ENCODE measurements around the gene FBXL19. TPM values are rescaled to one million over a fixed set of nuclear protein-coding genes. Genes with fewer than 3 reads are reported as not detected.

FBXL19 gene
- total RNA-seq, 2 donors from 2014 or later, result 24.9 to 25.7 TPM

DNA sequence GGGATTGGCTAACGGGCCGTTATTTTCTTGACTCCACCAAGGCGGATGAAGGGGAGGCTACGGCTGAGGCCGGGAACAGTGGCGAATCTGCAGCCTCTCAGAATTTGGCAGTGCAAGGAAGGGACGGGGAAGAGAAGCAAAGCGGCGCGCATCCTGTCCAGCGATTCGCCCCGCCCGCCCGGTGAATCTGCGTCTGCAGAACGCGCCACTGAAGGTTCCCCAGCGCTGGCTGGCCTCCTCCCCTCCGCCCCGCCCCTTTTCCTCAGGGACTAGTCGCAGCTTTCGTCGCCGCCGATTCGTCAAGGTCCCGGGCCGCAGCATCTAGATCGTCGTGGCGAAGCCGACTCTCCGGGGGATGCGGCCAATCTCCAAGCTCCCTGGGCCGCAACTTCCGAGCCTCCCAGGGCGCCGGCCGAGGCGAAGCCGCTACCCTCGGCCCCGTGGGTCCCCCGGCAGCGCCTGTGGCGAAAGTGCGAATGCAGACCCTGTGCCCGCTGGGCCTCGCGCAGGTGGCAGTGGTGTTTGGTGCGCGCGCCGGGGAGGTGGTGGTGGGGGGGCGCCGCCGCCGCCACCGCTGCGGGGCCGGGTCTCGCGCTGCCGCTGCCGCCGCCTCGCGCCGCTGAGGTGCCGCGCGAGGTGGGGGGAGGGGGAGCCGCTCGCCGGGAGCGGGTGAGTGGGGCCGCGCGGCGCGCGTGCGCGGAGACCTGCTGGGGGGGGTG is 34.2 kb downstream of the FBXL19 start, which contains the start of gene SETD1A:
TSS of gene SETD1A (plus strand) at position 299 of the 719 bp plus-strand sequence. CDS start 978 bp downstream, outside the sequence.
- peak; percentile 89 for ATAC-seq (replicated peaks in 1 of 2)

DNA sequence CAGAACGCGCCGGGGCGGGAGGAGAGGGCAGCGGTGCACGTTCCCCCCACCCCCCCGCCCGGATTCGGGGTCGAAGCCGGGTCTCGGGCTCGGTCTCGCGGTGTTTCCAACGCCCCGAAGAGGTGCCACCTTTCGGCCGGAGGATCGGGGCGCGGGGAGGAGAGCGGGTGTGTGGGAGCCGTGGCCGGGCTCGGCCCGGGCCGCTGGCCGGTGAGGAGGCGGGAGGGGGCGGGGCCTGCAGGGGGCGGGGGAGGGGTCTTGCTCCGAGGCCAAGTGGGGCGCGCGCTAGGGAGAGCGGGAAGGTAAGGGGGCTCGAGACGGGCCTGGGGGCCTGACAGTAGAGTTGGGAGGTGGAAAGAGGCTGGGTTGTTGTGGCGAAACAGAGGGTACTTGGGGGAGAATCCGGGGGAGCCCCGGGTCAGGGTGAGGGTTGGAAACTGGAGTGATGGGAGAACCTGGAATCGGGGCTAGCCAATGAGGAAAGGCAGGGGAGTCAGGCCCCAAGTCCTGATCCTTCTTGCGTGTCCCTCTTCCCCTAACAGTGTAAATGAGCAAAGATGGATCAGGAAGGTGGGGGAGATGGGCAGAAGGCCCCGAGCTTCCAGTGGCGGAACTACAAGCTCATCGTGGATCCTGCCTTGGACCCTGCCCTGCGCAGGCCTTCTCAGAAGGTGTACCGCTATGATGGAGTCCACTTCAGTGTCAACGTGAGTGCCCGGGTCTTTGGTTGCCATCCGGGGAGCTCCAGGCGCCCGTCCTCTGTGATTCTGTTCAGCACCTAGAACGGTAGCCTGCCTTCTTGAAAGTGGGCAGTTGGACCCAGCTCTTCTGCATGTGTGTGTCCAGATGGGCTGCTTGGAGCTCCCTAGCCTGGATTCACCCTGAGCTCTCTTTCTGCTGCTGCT is 35.1 kb downstream of the FBXL19 start:
- ATAC-seq (replicated peaks in 1 of 2), result peak; percentile 20 to 22
- H3K27ac Mint-ChIP-seq, result peak overlapping the region; percentile 93
- peaks cover 11 to 34% of the 10 kb centered on the region in 2 donors for H3K36me3 Mint-ChIP-seq (ENCODE audit: insufficient read depth in 2 of 2)
- H3K27me3 Mint-ChIP-seq (ENCODE audit: low read depth), result no peaks in the 10 kb centered on the region
- peak; percentile 63 to 67 for DNase-seq
- peak overlapping the region; percentile 98 for H3K4me3 Mint-ChIP-seq
- no peaks in the 10 kb centered on the region for H3K9me3 Mint-ChIP-seq
- peaks cover 43% of the 10 kb centered on the region for H3K4me1 Mint-ChIP-seq (ENCODE audit: low read depth)

More for the DNA sequence above, 34.2 kb downstream of the FBXL19 start, which contains the start of gene SETD1A:
- H3K27ac Mint-ChIP-seq, result peak within 1 kb of the TSS; percentile 99
- H3K27me3 Mint-ChIP-seq (ENCODE audit: low read depth), result no peaks in the 10 kb centered on the region
- H3K36me3 Mint-ChIP-seq (ENCODE audit: insufficient read depth in 2 of 2), result peaks cover 6 to 28% of the 10 kb centered on the region in 2 donors
- H3K4me1 Mint-ChIP-seq (ENCODE audit: low read depth), result peaks cover 38% of the 10 kb centered on the region
- H3K4me3 Mint-ChIP-seq, result peak within 1 kb of the TSS; percentile 98
- H3K9me3 Mint-ChIP-seq, result no peaks in the 10 kb centered on the region
- peak; percentile 97 to 98 for DNase-seq

DNA sequence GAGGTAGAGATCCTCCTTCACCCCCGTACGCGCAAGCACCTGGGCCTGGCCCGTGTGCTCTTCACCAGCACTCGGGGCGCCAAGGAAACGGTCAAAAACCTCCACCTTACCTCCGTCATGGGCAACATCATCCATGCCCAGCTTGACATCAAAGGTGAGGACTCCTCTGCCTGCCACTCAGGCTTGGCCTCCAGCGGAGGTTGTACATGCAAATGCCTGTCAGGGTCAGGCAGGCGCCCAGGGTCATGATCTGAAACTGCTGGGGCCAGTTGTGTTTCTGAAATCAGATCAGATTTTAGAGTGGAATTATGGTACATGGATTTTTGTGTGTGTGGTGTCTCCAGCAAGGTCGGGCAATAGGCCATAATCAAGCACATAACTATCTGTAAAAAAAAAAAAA is 38.0 kb downstream of the FBXL19 start:
- Mint-ChIP-seq H3K4me1 (ENCODE audit: low read depth) (peaks cover 32% of the 10 kb centered on the region), H3K4me3 (no peak overlapping the region), H3K36me3 (ENCODE audit: insufficient read depth in 2 of 2) (peaks cover 14 to 45% of the 10 kb centered on the region in 2 donors), H3K27me3 (ENCODE audit: low read depth) (no peaks in the 10 kb centered on the region), H3K27ac (no peak overlapping the region), H3K9me3 (no peaks in the 10 kb centered on the region)
- ATAC-seq (replicated peaks in 1 of 2) (no peak), DNase-seq (no peak)

DNA sequence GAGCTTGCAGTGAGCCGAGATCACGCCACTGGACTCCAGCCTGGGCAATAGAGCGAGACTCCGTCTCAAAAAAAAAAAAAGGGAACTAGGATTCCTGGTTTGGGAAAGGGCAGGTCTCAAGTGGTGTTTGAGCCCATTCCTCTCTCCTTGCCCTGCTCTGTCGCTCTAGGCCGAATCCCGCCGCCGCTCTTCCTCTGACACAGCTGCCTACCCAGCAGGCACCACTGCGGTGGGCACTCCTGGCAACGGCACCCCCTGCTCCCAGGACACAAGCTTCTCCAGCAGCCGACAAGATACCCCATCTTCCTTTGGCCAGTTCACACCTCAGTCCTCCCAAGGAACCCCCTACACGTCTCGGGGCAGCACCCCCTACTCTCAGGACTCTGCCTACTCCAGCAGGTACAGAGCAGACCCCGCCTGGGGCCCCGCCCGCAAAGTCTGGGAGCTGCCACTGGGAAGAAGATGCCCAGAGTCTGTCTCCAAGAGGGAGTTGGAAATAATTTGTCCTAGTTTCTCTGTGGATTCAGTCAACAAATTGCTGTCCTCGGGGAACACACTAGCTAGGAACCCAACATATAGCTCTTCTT is 40.6 kb downstream of the FBXL19 start:
- Mint-ChIP-seq H3K9me3 (no peaks in the 10 kb centered on the region), H3K4me3 (no peak overlapping the region), H3K36me3 (ENCODE audit: insufficient read depth in 2 of 2) (peaks cover 16 to 53% of the 10 kb centered on the region in 2 donors), H3K27me3 (ENCODE audit: low read depth) (no peaks in the 10 kb centered on the region), H3K27ac (no peak overlapping the region), H3K4me1 (ENCODE audit: low read depth) (peaks cover 20% of the 10 kb centered on the region)
- DNase-seq (no peak), ATAC-seq (replicated peaks in 1 of 2) (no peak)

DNA sequence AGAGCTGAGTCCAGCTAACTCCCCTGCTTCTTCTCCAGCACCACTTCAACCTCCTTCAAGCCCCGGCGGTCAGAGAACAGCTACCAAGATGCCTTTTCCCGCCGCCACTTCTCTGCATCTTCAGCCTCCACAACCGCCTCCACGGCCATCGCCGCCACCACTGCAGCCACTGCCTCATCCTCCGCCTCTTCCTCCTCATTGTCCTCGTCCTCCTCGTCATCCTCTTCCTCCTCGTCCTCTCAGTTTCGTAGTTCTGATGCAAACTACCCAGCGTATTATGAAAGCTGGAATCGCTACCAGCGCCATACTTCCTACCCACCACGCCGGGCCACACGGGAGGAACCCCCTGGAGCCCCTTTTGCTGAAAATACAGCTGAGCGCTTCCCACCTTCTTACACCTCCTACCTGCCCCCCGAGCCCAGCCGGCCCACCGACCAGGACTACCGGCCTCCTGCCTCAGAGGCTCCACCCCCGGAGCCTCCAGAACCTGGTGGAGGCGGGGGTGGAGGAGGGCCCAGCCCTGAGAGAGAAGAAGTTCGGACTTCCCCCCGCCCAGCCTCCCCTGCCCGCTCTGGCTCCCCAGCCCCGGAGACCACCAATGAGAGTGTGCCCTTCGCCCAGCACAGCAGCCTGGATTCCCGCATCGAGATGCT is 41.3 kb downstream of the FBXL19 start:
- Mint-ChIP-seq H3K36me3 (ENCODE audit: insufficient read depth in 2 of 2) (peaks cover 18 to 48% of the 10 kb centered on the region in 2 donors), H3K27ac (no peak overlapping the region), H3K9me3 (no peaks in the 10 kb centered on the region), H3K27me3 (ENCODE audit: low read depth) (no peaks in the 10 kb centered on the region), H3K4me1 (ENCODE audit: low read depth) (peaks cover 13% of the 10 kb centered on the region), H3K4me3 (no peak overlapping the region)
- DNase-seq (no peak), ATAC-seq (replicated peaks in 1 of 2) (no peak)

DNA sequence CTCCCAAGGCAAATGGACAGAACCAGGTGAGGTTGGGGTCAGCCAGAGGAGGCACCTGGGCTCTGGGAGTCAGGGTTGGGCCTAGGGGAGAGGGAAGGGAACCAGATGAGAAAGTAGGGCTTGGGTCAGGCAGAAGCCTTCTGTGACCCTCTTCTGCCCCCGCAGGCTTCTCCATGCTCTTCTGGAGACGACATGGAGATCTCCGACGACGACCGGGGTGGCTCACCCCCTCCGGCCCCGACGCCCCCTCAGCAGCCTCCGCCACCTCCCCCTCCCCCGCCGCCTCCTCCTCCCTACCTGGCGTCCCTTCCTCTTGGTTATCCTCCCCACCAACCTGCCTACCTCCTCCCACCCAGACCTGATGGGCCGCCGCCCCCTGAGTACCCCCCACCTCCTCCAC is 42.1 kb downstream of the FBXL19 start:
- Mint-ChIP-seq H3K27ac (no peak overlapping the region), H3K4me1 (ENCODE audit: low read depth) (peaks cover 6% of the 10 kb centered on the region), H3K27me3 (ENCODE audit: low read depth) (no peaks in the 10 kb centered on the region), H3K4me3 (no peak overlapping the region), H3K36me3 (ENCODE audit: insufficient read depth in 2 of 2) (peaks cover 13 to 43% of the 10 kb centered on the region in 2 donors), H3K9me3 (no peaks in the 10 kb centered on the region)
- ATAC-seq (replicated peaks in 1 of 2) (no peak), DNase-seq (no peak)

DNA sequence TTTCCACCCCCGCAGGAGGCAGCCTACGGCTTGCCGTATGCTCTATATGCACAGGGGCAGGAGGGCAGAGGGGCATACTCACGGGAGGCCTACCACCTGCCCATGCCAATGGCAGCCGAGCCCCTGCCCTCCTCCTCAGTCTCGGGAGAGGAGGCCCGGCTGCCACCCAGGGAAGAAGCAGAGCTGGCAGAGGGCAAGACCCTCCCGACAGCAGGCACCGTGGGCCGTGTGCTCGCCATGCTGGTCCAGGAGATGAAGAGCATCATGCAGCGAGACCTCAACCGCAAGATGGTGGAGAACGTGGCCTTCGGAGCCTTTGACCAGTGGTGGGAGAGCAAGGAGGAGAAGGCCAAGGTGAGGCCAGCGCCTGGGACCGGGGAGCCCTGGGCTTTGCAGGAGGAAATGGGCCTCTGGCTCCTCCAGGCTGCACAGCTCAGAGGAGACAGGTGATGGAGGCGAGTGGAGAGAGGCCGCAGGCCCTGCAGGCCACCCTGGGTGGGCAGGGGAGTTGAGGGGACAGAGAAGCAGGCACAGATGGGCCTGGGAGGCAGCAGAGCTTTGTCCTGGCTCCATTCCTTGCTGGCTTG is 42.8 kb downstream of the FBXL19 start:
- DNase-seq, result no peak
- ATAC-seq (replicated peaks in 1 of 2), result no peak
- Mint-ChIP-seq H3K36me3 (ENCODE audit: insufficient read depth in 2 of 2) (peaks cover 14 to 43% of the 10 kb centered on the region in 2 donors), H3K4me1 (ENCODE audit: low read depth) (peaks cover 6% of the 10 kb centered on the region), H3K4me3 (no peak overlapping the region), H3K9me3 (no peaks in the 10 kb centered on the region), H3K27me3 (ENCODE audit: low read depth) (no peaks in the 10 kb centered on the region), H3K27ac (no peak overlapping the region)

DNA sequence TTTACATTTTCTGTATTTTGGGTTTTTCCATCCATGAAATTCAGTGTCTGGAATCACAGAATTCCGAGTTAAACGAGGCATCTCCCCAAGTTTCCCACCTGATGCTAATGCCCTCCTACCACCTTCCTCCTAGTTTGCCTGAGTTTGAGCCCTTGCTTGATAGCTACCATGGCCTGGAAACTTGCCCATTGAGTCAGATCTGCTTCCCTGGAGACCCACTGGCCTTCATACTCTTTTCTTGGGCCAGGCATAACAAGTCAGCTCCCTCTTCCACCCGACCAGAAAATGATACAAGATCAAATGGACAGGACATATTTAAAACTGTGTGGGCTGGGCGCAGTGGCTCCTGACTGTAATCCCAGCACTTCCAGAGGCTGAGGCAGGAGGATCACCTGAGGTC is 44.4 kb downstream of the FBXL19 start:
- no peaks in the 10 kb centered on the region for H3K27me3 Mint-ChIP-seq (ENCODE audit: low read depth)
- H3K4me1 Mint-ChIP-seq (ENCODE audit: low read depth), result peaks cover 6% of the 10 kb centered on the region
- no peaks in the 10 kb centered on the region for H3K9me3 Mint-ChIP-seq
- no peak overlapping the region for H3K27ac Mint-ChIP-seq
- ATAC-seq (replicated peaks in 1 of 2), result no peak
- no peak overlapping the region for H3K4me3 Mint-ChIP-seq
- no peak for DNase-seq
- H3K36me3 Mint-ChIP-seq (ENCODE audit: insufficient read depth in 2 of 2), result peaks cover 16 to 47% of the 10 kb centered on the region in 2 donors

DNA sequence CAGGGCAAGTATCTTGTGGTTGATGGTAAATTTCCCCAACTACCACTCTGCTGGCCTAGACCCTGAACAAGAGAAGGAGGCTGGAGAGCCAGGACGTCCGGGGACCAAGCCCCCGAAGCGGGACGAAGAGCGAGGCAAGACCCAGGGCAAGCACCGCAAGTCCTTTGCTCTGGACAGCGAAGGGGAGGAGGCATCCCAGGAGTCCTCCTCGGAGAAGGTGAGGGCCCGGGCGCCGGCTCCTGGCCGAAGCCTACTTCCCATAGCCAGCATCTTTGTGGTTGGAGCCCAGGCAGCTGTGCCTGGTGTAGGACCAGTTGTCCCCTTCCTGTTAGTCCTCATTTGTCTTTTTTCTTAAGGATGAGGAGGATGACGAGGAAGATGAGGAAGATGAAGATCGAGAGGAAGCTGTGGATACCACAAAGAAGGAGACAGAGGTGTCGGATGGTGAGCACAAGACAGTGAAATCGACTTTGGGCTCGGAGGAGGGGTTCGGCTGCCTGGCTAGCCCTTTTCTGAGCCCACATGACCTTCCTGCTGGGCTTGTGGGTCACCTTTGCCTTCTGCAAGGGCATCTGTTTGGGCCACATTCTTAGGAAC is 46.0 kb downstream of the FBXL19 start:
- Mint-ChIP-seq H3K36me3 (ENCODE audit: insufficient read depth in 2 of 2) (peaks cover 17 to 47% of the 10 kb centered on the region in 2 donors), H3K4me3 (no peak overlapping the region), H3K27me3 (ENCODE audit: low read depth) (no peaks in the 10 kb centered on the region), H3K27ac (no peak overlapping the region), H3K4me1 (ENCODE audit: low read depth) (no peaks in the 10 kb centered on the region), H3K9me3 (no peaks in the 10 kb centered on the region)
- ATAC-seq (replicated peaks in 1 of 2) (no peak), DNase-seq (no peak)

DNA sequence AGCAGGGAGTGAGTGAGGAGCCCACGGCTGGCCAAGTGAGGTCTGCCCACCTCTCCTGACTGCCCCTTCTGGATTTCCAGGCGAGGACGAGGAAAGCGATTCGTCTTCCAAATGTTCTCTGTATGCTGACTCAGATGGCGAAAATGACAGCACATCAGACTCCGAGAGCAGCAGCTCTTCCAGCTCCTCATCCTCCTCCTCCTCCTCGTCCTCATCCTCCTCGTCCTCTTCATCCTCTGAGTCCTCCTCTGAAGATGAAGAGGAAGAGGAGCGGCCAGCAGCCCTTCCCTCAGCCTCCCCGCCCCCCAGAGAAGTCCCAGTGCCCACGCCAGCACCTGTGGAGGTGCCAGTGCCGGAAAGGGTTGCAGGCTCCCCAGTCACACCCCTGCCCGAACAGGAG is 47.9 kb downstream of the FBXL19 start:
- no peak overlapping the region for H3K4me3 Mint-ChIP-seq
- DNase-seq (no peak), ATAC-seq (replicated peaks in 1 of 2) (no peak)
- H3K4me1 Mint-ChIP-seq (ENCODE audit: low read depth), result no peaks in the 10 kb centered on the region
- peaks cover 16 to 43% of the 10 kb centered on the region in 2 donors for H3K36me3 Mint-ChIP-seq (ENCODE audit: insufficient read depth in 2 of 2)
- H3K9me3 Mint-ChIP-seq, result no peaks in the 10 kb centered on the region
- H3K27me3 Mint-ChIP-seq (ENCODE audit: low read depth), result no peaks in the 10 kb centered on the region
- no peak overlapping the region for H3K27ac Mint-ChIP-seq

DNA sequence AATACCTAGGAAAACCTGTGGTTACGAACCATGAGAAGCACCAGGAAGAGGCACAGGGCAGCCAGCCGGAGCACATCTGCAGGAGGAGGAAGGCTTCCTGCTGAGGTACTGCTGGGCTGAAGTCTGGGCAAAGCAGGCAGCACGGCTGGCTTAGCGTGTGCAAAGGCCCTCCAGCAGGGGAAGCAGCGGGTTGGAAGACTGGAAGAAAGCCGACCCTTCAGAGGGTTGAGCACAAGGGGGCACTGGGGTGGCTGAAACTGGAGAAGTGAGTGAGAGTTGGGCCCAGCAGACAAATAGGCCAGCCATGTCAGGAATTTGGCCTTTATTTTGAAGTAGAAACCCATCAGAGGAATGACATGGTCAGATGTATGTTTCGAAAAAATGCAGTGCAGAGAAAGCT is 49.5 kb downstream of the FBXL19 start:
- ATAC-seq (replicated peaks in 1 of 2) (no peak), DNase-seq (no peak)
- Mint-ChIP-seq H3K4me1 (ENCODE audit: low read depth) (no peaks in the 10 kb centered on the region), H3K27me3 (ENCODE audit: low read depth) (no peaks in the 10 kb centered on the region), H3K9me3 (no peaks in the 10 kb centered on the region), H3K36me3 (ENCODE audit: insufficient read depth in 2 of 2) (peaks cover 18 to 39% of the 10 kb centered on the region in 2 donors), H3K4me3 (no peak overlapping the region), H3K27ac (peak overlapping the region; percentile 23)

DNA sequence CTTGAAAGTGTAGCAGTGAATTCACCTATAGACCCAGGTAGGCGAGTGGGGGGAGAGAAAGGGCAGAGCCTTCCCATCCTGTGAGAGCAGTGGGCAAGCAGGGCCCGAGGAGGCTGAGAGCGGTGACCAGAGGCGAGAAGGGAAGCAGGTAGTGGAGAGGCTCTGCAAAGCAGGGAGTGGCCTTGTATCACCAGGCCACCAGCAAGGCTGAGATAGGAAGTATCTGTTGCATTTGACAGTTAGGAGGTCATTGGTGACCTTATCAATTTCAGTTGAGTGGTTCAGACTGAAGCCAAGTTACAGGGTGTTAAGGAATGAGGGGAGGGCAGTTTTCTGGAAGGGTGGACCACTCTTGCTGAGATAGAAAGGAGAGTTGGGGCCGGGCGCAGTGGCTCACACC is 51.0 kb downstream of the FBXL19 start:
- Mint-ChIP-seq H3K27ac (no peak overlapping the region), H3K27me3 (ENCODE audit: low read depth) (no peaks in the 10 kb centered on the region), H3K9me3 (no peaks in the 10 kb centered on the region), H3K36me3 (ENCODE audit: insufficient read depth in 2 of 2) (peaks cover 14 to 44% of the 10 kb centered on the region in 2 donors), H3K4me1 (ENCODE audit: low read depth) (no peaks in the 10 kb centered on the region), H3K4me3 (no peak overlapping the region)
- DNase-seq (no peak), ATAC-seq (replicated peaks in 1 of 2) (no peak)

Data from activated T-cell treated with anti-CD3 and anti-CD28 coated beads, Interleukin-2, amount 50 U/mL, for 72 hours (primary cell).